Measurements from ENCODE around the gene ARMH1.

- TF ChIP-seq POLR2A (IDR thresholded peaks at IDR 0.05) (no peak), POLR2AphosphoS5 (IDR thresholded peaks at IDR 0.05) (no peak)
Observed at GRCh38 chr1:44723064-44723463, 48.5 kb downstream of the ARMH1 start.

Measured in transverse colon (tissue), 3 donors.